Liver (tissue), 9 donors: ENCODE data around the gene TBL1X. TPM values are rescaled to one million over a fixed set of nuclear protein-coding genes. Genes with fewer than 3 reads are reported as not detected.
A peak's percentile ranks its signal among the peaks of the same experiment; 100 is the strongest.

ENCODE experiments used
- DNase-seq: peaks from one replicate; pipeline ENCODE4 v3.0.0-alpha.2; 2017; ENCODE audit warnings: low spot score
- H3K27ac ChIP-seq, 2 donors: one replicate each; pipeline ENCODE4 v1.7.0; 2013; ENCODE audit warnings: inconsistent platforms in 2 of 2, low read length in 2 of 2, control low read depth in 1 of 2, low read depth in 1 of 2, mild to moderate bottlenecking in 1 of 2
- H3K27me3 ChIP-seq, 4 donors: one replicate each; pipeline versions ENCODE4 v1.6.1 to v1.7.0; 2013; ENCODE audit warnings: low read length in 3 of 4, inconsistent platforms in 1 of 4, mild to moderate bottlenecking in 1 of 4, moderate library complexity in 1 of 4; ENCODE audit not compliant: control insufficient read depth in 4 of 4, insufficient read depth in 4 of 4
- H3K36me3 ChIP-seq, 4 donors: one replicate each; pipeline versions ENCODE4 v1.6.1 to v1.7.0; 2013; ENCODE audit warnings: low read length in 3 of 4, mild to moderate bottlenecking in 3 of 4, low read depth in 1 of 4, moderate library complexity in 1 of 4; ENCODE audit not compliant: control insufficient read depth in 4 of 4, insufficient read depth in 3 of 4
- H3K4me1 ChIP-seq, 4 donors: one replicate each; pipeline versions ENCODE4 v1.6.1 to v1.7.0; 2013; ENCODE audit warnings: low read length in 3 of 4, mild to moderate bottlenecking in 3 of 4, moderate library complexity in 1 of 4; ENCODE audit not compliant: control insufficient read depth in 4 of 4, insufficient read depth in 4 of 4
- H3K4me3 ChIP-seq, 3 donors: one replicate each; pipeline versions ENCODE4 v1.6.1 to v1.7.0; 2013; ENCODE audit warnings: low read length in 3 of 3, control low read depth in 1 of 3, low read depth in 1 of 3, mild to moderate bottlenecking in 1 of 3
- H3K9ac ChIP-seq, 2 donors: one replicate each; pipeline ENCODE4 v1.7.0; 2013; ENCODE audit warnings: low read length in 2 of 2, mild to moderate bottlenecking in 2 of 2, moderate library complexity in 2 of 2, control low read depth in 1 of 2, low read depth in 1 of 2
- H3K9me3 ChIP-seq, 4 donors: one replicate each; pipeline versions ENCODE4 v1.6.1 to v1.7.0; 2013; ENCODE audit warnings: low read length in 3 of 4; ENCODE audit not compliant: control insufficient read depth in 4 of 4
- CTCF ChIP-seq: fragments of 150-350 bp; IDR thresholded peaks from 2 replicates; pipeline ENCODE4 v1.5.1; 2017; ENCODE audit warnings: improper control_type of control experiment, low read depth, low read length; ENCODE audit not compliant: missing input control
- EGR1 ChIP-seq, 2 donors: IDR thresholded peaks; 2 replicates each; pipeline ENCODE4 v1.6.1; 2016 to 2018; ENCODE audit warnings: antibody characterized with exemption in 2 of 2, low read depth in 2 of 2
- FOXA1 ChIP-seq: IDR thresholded peaks from 2 replicates; pipeline ENCODE4 v1.6.1; 2016; ENCODE audit warnings: antibody characterized with exemption
- HNF4A ChIP-seq, 2 donors: conservative IDR thresholded peaks; 2 replicates each; pipeline ENCODE4 v1.6.1; 2016; ENCODE audit warnings: antibody characterized with exemption in 2 of 2, mild to moderate bottlenecking in 2 of 2
- HNF4G ChIP-seq: IDR thresholded peaks from 2 replicates; pipeline ENCODE4 v1.6.1; 2016; ENCODE audit warnings: antibody characterized with exemption
- JUND ChIP-seq, 2 donors: IDR thresholded peaks; 2 replicates each; pipeline ENCODE4 v1.6.1; 2016; ENCODE audit warnings: antibody characterized with exemption in 2 of 2
- NR2F2 ChIP-seq: IDR thresholded peaks from 2 replicates; pipeline ENCODE4 v1.6.1; 2016; ENCODE audit warnings: antibody characterized with exemption
- REST ChIP-seq: IDR thresholded peaks from 2 replicates; pipeline ENCODE4 v1.6.1; 2016; ENCODE audit warnings: antibody characterized with exemption, mild to moderate bottlenecking
- RXRA ChIP-seq, 2 donors: IDR thresholded peaks; 2 replicates each; pipeline ENCODE4 v1.6.1; 2017 to 2018; ENCODE audit warnings: antibody characterized with exemption in 2 of 2, mild to moderate bottlenecking in 1 of 2
- SP1 ChIP-seq: IDR thresholded peaks from 2 replicates; pipeline ENCODE4 v1.6.1; 2018; ENCODE audit warnings: antibody characterized with exemption, mild to moderate bottlenecking
- TAF1 ChIP-seq: conservative IDR thresholded peaks from 2 replicates; pipeline ENCODE4 v1.6.1; 2016; ENCODE audit warnings: antibody characterized with exemption, mild to moderate bottlenecking
- YY1 ChIP-seq: IDR thresholded peaks from 2 replicates; pipeline ENCODE4 v1.6.1; 2016; ENCODE audit warnings: antibody characterized with exemption, mild to moderate bottlenecking
- whole genome bisulfite sequencing: extraction: QIAGEN DNeasy Blood & Tissue Kit; methylation state at CpG from one replicate; pipeline ENCODE4 v1.1.7; 2013; 5-methylcytosine and 5-hydroxymethylcytosine counted together
- polyA plus RNA-seq, 2 donors: library from polyadenylated mRNA; stranded (reverse) in 1 of 2; unstranded in 1 of 2; fragments of 200-250 nt in 1 of 2; fragments of >200 nt in 1 of 2; fragmentation: Nextera tagmentation in 1 of 2; extraction: Ambion mirVana in 1 of 2; gene quantifications; one replicate each; pipeline versions ENCODE4 v1.2.1 to v1.2.3, GENCODE V29; 2013 to 2015
- total RNA-seq, 2 donors: library from RNA; depleted of rRNA; stranded (reverse); fragments of >200 nt; gene quantifications; one replicate each; pipeline ENCODE4 v1.2.3, GENCODE V29; 2014
- TF ChIP-seq, protein P1 (sequence below): IDR thresholded peaks from 2 replicates; pipeline ENCODE4 v1.6.1; 2016; ENCODE audit warnings: antibody characterized with exemption
- TF ChIP-seq, protein P2 (sequence below): IDR thresholded peaks from 2 replicates; pipeline ENCODE4 v1.6.1; 2016; ENCODE audit warnings: antibody characterized with exemption
- donor health status: healthy.
- donor health status: healthy.
- donor health status: healthy.
- donor health status: healthy.
- donor health status: healthy.

Gene TBL1X
- total and polyA plus RNA-seq, 4 donors, result 11.2 to 15.1 (median 11.8) TPM

GRCh38 chrX:9501362-9501761, 36.5 kb downstream of the TBL1X start:
- Histone ChIP-seq H3K4me3 (no peak overlapping the region), H3K27me3 (no peaks in the 10 kb centered on the region), H3K9me3 (no peaks in the 10 kb centered on the region), H3K9ac (no peak overlapping the region), H3K36me3 (peaks cover 3 to 7% (median 6%) of the 10 kb centered on the region in 4 donors), H3K27ac (no peak overlapping the region), H3K4me1 (no peaks in the 10 kb centered on the region)
- TF ChIP-seq REST (no peak), CTCF (no peak), NR2F2 (no peak), JUND (IDR thresholded peaks at IDR 0.05) (no peak), HNF4A (conservative IDR thresholded peaks at IDR 0.05) (peak; percentile 42 to 64), YY1 (no peak), EGR1 (IDR thresholded peaks at IDR 0.05; ENCODE audit: low read depth in 2 of 2) (no peak), FOXA1 (no peak)
- DNase-seq, result no peak
- WGBS, result 93% methylated on average over 2 of the region's 2 CpGs

- Histone ChIP-seq H3K9ac (no peak overlapping the region), H3K4me1 (no peaks in the 10 kb centered on the region), H3K9me3 (no peaks in the 10 kb centered on the region), H3K27ac (no peak overlapping the region), H3K27me3 (no peaks in the 10 kb centered on the region), H3K36me3 (peaks cover 3 to 7% (median 6%) of the 10 kb centered on the region in 4 donors), H3K4me3 (no peak overlapping the region)
- no peak for TF ChIP-seq NR2F2
- no peak for TF ChIP-seq TAF1
- DNase-seq, result no peak
- 92% methylated on average over 8 of the region's 8 CpGs for WGBS
These were observed 38.4 kb downstream of the TBL1X start for GRCh38 chrX:9503261-9503660.

DNA sequence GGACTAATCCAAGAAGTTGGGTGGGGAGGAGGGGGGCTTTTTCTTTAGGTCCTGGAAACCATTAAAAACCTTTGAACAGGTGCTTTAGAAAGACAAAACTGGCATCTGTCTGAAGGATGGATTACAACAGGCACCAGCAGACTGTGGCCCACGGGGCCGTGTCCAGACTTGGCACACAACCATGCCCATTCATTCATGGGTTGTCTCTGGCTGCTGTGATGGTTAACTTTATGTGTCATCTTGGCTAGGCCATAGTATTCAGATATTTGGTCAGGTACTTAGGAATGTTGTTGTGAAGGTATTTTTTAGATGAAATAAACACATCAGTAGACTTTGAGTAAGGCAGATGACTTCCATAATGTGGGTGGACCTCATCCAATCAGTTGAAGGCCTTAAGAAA, 45.5 kb downstream of the TBL1X start:
- Histone ChIP-seq H3K9ac (no peak overlapping the region), H3K27me3 (no peaks in the 10 kb centered on the region), H3K4me3 (no peak overlapping the region), H3K4me1 (no peaks in the 10 kb centered on the region), H3K36me3 (peaks cover 0 to 5% (median 0%) of the 10 kb centered on the region in 4 donors), H3K9me3 (no peaks in the 10 kb centered on the region), H3K27ac (no peak overlapping the region)
- no peak for DNase-seq
- 87% methylated on average over 2 of the region's 2 CpGs for WGBS
- TF ChIP-seq EGR1 (IDR thresholded peaks at IDR 0.05; ENCODE audit: low read depth in 2 of 2) (no peak), FOXA1 (no peak), HNF4A (conservative IDR thresholded peaks at IDR 0.05) (no peak), YY1 (no peak), RXRA (IDR thresholded peaks at IDR 0.05) (no peak), HNF4G (no peak), TAF1 (no peak), JUND (IDR thresholded peaks at IDR 0.05) (no peak), REST (no peak), SP1 (no peak)
- TF ChIP-seq, protein P1, sequence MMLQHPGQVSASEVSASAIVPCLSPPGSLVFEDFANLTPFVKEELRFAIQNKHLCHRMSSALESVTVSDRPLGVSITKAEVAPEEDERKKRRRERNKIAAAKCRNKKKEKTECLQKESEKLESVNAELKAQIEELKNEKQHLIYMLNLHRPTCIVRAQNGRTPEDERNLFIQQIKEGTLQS, result no peak
- TF ChIP-seq, protein P2, sequence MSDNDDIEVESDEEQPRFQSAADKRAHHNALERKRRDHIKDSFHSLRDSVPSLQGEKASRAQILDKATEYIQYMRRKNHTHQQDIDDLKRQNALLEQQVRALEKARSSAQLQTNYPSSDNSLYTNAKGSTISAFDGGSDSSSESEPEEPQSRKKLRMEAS, result no peak
